Stimulated activated CD8-positive, alpha-beta memory T cell treated with anti-CD3 and anti-CD28 coated beads, Interleukin-15, amount 100 ng/mL, for 4 hours (primary cell): ENCODE measurements around the gene RAI2.

Experiments used
- DNase-seq, 2 donors: peaks; one replicate each; pipeline ENCODE4 v3.0.0-alpha.2; 2020; ENCODE audit warnings: low read depth in 2 of 2

Gene RAI2

GRCh38 chrX:17779434-17779833 lies 81.7 kb downstream of the RAI2 start:
- DNase-seq, result no peak

- no peak for DNase-seq
These were observed 82.1 kb downstream of the RAI2 start for GRCh38 chrX:17778997-17779396.

- DNase-seq, result no peak
These were observed 87.0 kb downstream of the RAI2 start for GRCh38 chrX:17774053-17774452.

GRCh38 chrX:17773221-17773876 lies 87.7 kb downstream of the RAI2 start:
- no peak for DNase-seq

- DNase-seq, result peak in 1 of 2 donors; percentile 1
These were observed 91.3 kb downstream of the RAI2 start for GRCh38 chrX:17769701-17770269.

- DNase-seq, result no peak
These were observed 92.1 kb downstream of the RAI2 start for GRCh38 chrX:17768997-17769396.

- DNase-seq, result no peak
These were observed 93.4 kb downstream of the RAI2 start for GRCh38 chrX:17767734-17768133.

GRCh38 chrX:17759990-17760389 lies 101.1 kb downstream of the RAI2 start:
- no peak for DNase-seq

GRCh38 chrX:17758382-17758781 lies 102.7 kb downstream of the RAI2 start:
- no peak for DNase-seq

GRCh38 chrX:17750436-17750835 lies 110.7 kb downstream of the RAI2 start:
- no peak for DNase-seq
